PC-3 (cell line): Measurements from ENCODE around the gene NEAT1. TPM values are rescaled to one million over a fixed set of nuclear protein-coding genes. Genes with fewer than 3 reads are reported as not detected.

Experiments used
- ATAC-seq: fragments of 200-7000 bp; cut with Tn5 transposase; 2 replicates; pipeline ENCODE4 v1.9.1; 2020; ENCODE audit warnings: mild to moderate bottlenecking, moderate library complexity
- BruUV-seq: library from RNA; stranded (reverse); fragments of 400-500 nt; replicated peaks from 2 replicates; lab custom pipeline; 2021; lab: Mats Ljungman, UMichigan
- CTCF ChIA-PET: fragments of 300-600 bp; sonication (Branson Sonifier 250); formaldehyde crosslinking; loops from one replicate; lab custom pipeline; 2022; ENCODE audit warnings: antibody characterized with exemption; lab: Charles Lee
- POLR2A ChIA-PET: fragments of 300-600 bp; sonication (Branson Sonifier 250); formaldehyde crosslinking; loops from one replicate; lab custom pipeline; 2022; ENCODE audit warnings: antibody characterized with exemption; ENCODE audit not compliant: unreplicated experiment; lab: Charles Lee
- DNase-seq: peaks from one replicate; pipeline ENCODE4 v3.0.0-alpha.2; 2015
- H2AFZ ChIP-seq: fragments of 300-600 bp; sonication (generic); 2 replicates; pipeline ENCODE4 v1.6.0; 2016; ENCODE audit warnings: antibody characterized with exemption, low read length
- H3F3A ChIP-seq: fragments of 300-600 bp; sonication (generic); one replicate; pipeline ENCODE4 v1.6.0; 2017; ENCODE audit warnings: antibody characterized with exemption, low read length, control low read depth, mild to moderate bottlenecking; ENCODE audit not compliant: unreplicated experiment
- H3K27ac ChIP-seq: fragments of 300-600 bp; sonication (generic); 2 replicates; pipeline ENCODE4 v1.5.1; 2016; ENCODE audit warnings: mild to moderate bottlenecking, low read length
- H3K27me3 ChIP-seq: fragments of 300-600 bp; sonication (generic); 2 replicates; pipeline ENCODE4 v1.6.1; 2016; ENCODE audit warnings: low read length, mixed read lengths
- H3K36me3 ChIP-seq: fragments of 300-600 bp; sonication (generic); 2 replicates; pipeline ENCODE4 v1.6.1; 2016; ENCODE audit warnings: low read depth, mixed run types, low read length, mixed read lengths
- H3K4me1 ChIP-seq: fragments of 300-600 bp; sonication (generic); 2 replicates; pipeline ENCODE4 v1.5.1; 2016; ENCODE audit warnings: low read length; ENCODE audit not compliant: insufficient read depth
- H3K4me2 ChIP-seq: fragments of 300-600 bp; sonication (generic); 2 replicates; pipeline ENCODE4 v1.6.0; 2016; ENCODE audit warnings: low read length
- H3K4me3 ChIP-seq: fragments of 300-600 bp; sonication (generic); 2 replicates; pipeline ENCODE4 v1.5.1; 2016; ENCODE audit warnings: mild to moderate bottlenecking, low read length, mixed read lengths
- H3K79me2 ChIP-seq: fragments of 300-600 bp; sonication (generic); 2 replicates; pipeline ENCODE4 v1.6.1; 2017; ENCODE audit warnings: low read length, mixed read lengths
- H3K9ac ChIP-seq: fragments of 300-600 bp; sonication (generic); 2 replicates; pipeline ENCODE4 v1.6.0; 2016; ENCODE audit warnings: mild to moderate bottlenecking, low read length
- H3K9me2 ChIP-seq: fragments of 300-600 bp; sonication (generic); replicated peaks from 2 replicates; pipeline ENCODE4 v1.6.1; 2016; ENCODE audit warnings: mixed run types, low read length, mixed read lengths
- H3K9me3 ChIP-seq: fragments of 300-600 bp; sonication (generic); 2 replicates; pipeline ENCODE4 v1.6.1; 2016; ENCODE audit warnings: low read length, mixed read lengths
- H4K20me1 ChIP-seq: fragments of 300-600 bp; sonication (generic); 2 replicates; pipeline ENCODE4 v1.6.1; 2016; ENCODE audit warnings: low read length, mixed read lengths
- CTCF ChIP-seq: fragments of 300-600 bp; sonication (generic); conservative IDR thresholded peaks from 2 replicates; pipeline ENCODE4 v1.5.1; 2017; ENCODE audit warnings: antibody characterized with exemption, low read depth, mild to moderate bottlenecking, low read length
- EZH2 ChIP-seq: fragments of 300-600 bp; sonication (generic); IDR thresholded peaks from one replicate; pipeline ENCODE4 v1.6.1; 2017; ENCODE audit warnings: antibody characterized with exemption, mild to moderate bottlenecking, low read length; ENCODE audit not compliant: unreplicated experiment
- EZH2phosphoT487 ChIP-seq: fragments of 300-600 bp; sonication (generic); IDR thresholded peaks from 2 replicates; pipeline ENCODE4 v1.6.1; 2018; ENCODE audit warnings: mild to moderate bottlenecking, antibody characterized with exemption, low read length, borderline replicate concordance
- intact Hi-C: fragments of 100-400 bp; cut with micrococcal nuclease; formaldehyde crosslinking; loops from 2 replicates; pipeline ENCODE4 v1.9.0; 2023
- total RNA-seq: library from RNA; depleted of rRNA; stranded (reverse); fragments of >200 nt; gene quantifications from 2 replicates; pipeline ENCODE4 v1.2.3, GENCODE V29; 2014

The NEAT1 gene
- total RNA-seq, 1 experiment from 2014 or later = 47.9 TPM

GRCh38 chr11:65477149-65477965 lies 54.8 kb downstream of the NEAT1 start:
- H3K79me2 ChIP-seq = peaks cover 21% of the 10 kb centered on the region
- H3K27ac ChIP-seq = peak overlapping the region; percentile 95
- peak overlapping the region; percentile 99 for H3K9ac ChIP-seq
- H3K36me3 ChIP-seq = no peaks in the 10 kb centered on the region
- H3F3A ChIP-seq = peaks cover 13% of the 10 kb centered on the region
- H3K9me3 ChIP-seq = no peaks in the 10 kb centered on the region
- peak overlapping the region; percentile 89 for H3K4me2 ChIP-seq
- peak overlapping the region; percentile 85 for H2AFZ ChIP-seq
- peaks cover 40% of the 10 kb centered on the region for H3K4me1 ChIP-seq
- no TSS peak for BruUV-seq
- TF ChIP-seq CTCF (no peak), EZH2 (no peak), EZH2phosphoT487 (no peak)
- peak overlapping the region; percentile 80 for H3K4me3 ChIP-seq
- DNase-seq (peak; percentile 97), ATAC-seq (peak; percentile 81)
- intact Hi-C loops = no loop called here
- H4K20me1 ChIP-seq = no peaks in the 10 kb centered on the region
- ChIA-PET CTCF (interaction anchor here (0.6 to 1.0 kb wide), 2 partner anchors 20 to 22 kb away, joined by 3 read pairs; partner anchors contain the start of gene MALAT1), POLR2A (interaction anchor here (0.6 to 2.1 kb wide), 13 partner anchors 8 to 822 kb away, joined by 3 to 27 read pairs (median 5); partner anchors contain the start of gene MALAT1)
- H3K27me3 ChIP-seq = no peaks in the 10 kb centered on the region
- no peaks in the 10 kb centered on the region for H3K9me2 ChIP-seq

- Histone ChIP-seq H2AFZ (no peak overlapping the region), H3K79me2 (peaks cover 18% of the 10 kb centered on the region), H3K4me3 (no peak overlapping the region), H4K20me1 (no peaks in the 10 kb centered on the region), H3K9ac (no peak overlapping the region), H3K27me3 (no peaks in the 10 kb centered on the region), H3K27ac (no peak overlapping the region), H3K9me2 (no peaks in the 10 kb centered on the region), H3F3A (peaks cover 5% of the 10 kb centered on the region), H3K9me3 (no peaks in the 10 kb centered on the region), H3K4me2 (no peak overlapping the region), H3K4me1 (peaks cover 27% of the 10 kb centered on the region), H3K36me3 (no peaks in the 10 kb centered on the region)
- TF ChIP-seq EZH2 (no peak), EZH2phosphoT487 (no peak), CTCF (no peak)
- no TSS peak for BruUV-seq
- POLR2A ChIA-PET = interaction anchor here (0.6 to 2.1 kb wide), 8 partner anchors 8 to 28 kb away, joined by 4 to 27 read pairs (median 16); partner anchors contain the start of gene MALAT1
- CTCF ChIA-PET = interaction anchor here (1.0 to 1.1 kb wide), 2 partner anchors 19 kb away, joined by 3 to 4 read pairs; no protein-coding TSS in a partner anchor
- ATAC-seq (no peak), DNase-seq (no peak)
- intact Hi-C loops = no loop called here
Observed at GRCh38 chr11:65478388-65479183, 56.0 kb downstream of the NEAT1 start.
